Peyer's patch (tissue), 4 donors: ENCODE measurements around the gene LSR. TPM values are rescaled to one million over a fixed set of nuclear protein-coding genes. Genes with fewer than 3 reads are reported as not detected.

Experiments used
- DNase-seq, 3 donors: peaks; one replicate each; pipeline ENCODE4 v3.0.0-alpha.2; 2017 to 2019
- H3K27ac ChIP-seq, 4 donors: fragments of 200-600 bp; sonication (generic); one replicate each; pipeline ENCODE4 v1.5.1; 2016 to 2019
- H3K27me3 ChIP-seq, 2 donors: fragments of 200-600 bp; sonication (generic); one replicate each; pipeline ENCODE4 v1.5.1; 2019
- H3K36me3 ChIP-seq, 3 donors: fragments of 200-600 bp; sonication (generic); one replicate each; pipeline ENCODE4 v1.5.1; 2016 to 2019
- H3K4me1 ChIP-seq, 4 donors: fragments of 200-600 bp; sonication (generic); one replicate each; pipeline ENCODE4 v1.5.1; 2016 to 2019
- H3K4me3 ChIP-seq, 4 donors: fragments of 200-600 bp; sonication (generic); 1 replicate in 3 of 4; 2 replicates in 1 of 4; pipeline ENCODE4 v1.5.1; 2016 to 2019; ENCODE audit warnings: mild to moderate bottlenecking in 1 of 4
- H3K9me3 ChIP-seq, 4 donors: fragments of 200-600 bp; sonication (generic); one replicate each; pipeline ENCODE4 v1.5.1; 2016 to 2019; ENCODE audit warnings: mild to moderate bottlenecking in 1 of 4
- POLR2A ChIP-seq, 2 donors: fragments of 450-650 bp; IDR thresholded peaks; one replicate each; pipeline ENCODE4 v1.5.1; 2017; ENCODE audit warnings: antibody characterized with exemption in 2 of 2, mild to moderate bottlenecking in 2 of 2, moderate library complexity in 2 of 2
- total RNA-seq, 4 donors: library from RNA; depleted of rRNA; stranded (reverse); fragments of >200 nt; gene quantifications; one replicate each; pipeline ENCODE4 v1.1.0, GENCODE V29; 2016
- TF ChIP-seq, protein P1 (sequence below), 6 experiments: fragments of 450-650 bp in 4 of 6; fragments of 200-600 bp in 2 of 6; sonication (generic) in 1 of 6; IDR thresholded peaks; one replicate each; pipeline ENCODE4 v1.5.1; 2017 to 2019; ENCODE audit warnings: antibody characterized with exemption in 6 of 6, mild to moderate bottlenecking in 3 of 6, moderate library complexity in 1 of 6

LSR gene
- total RNA-seq, 4 donors from 2014 or later, result 28.9 to 214 (median 188) TPM

DNA sequence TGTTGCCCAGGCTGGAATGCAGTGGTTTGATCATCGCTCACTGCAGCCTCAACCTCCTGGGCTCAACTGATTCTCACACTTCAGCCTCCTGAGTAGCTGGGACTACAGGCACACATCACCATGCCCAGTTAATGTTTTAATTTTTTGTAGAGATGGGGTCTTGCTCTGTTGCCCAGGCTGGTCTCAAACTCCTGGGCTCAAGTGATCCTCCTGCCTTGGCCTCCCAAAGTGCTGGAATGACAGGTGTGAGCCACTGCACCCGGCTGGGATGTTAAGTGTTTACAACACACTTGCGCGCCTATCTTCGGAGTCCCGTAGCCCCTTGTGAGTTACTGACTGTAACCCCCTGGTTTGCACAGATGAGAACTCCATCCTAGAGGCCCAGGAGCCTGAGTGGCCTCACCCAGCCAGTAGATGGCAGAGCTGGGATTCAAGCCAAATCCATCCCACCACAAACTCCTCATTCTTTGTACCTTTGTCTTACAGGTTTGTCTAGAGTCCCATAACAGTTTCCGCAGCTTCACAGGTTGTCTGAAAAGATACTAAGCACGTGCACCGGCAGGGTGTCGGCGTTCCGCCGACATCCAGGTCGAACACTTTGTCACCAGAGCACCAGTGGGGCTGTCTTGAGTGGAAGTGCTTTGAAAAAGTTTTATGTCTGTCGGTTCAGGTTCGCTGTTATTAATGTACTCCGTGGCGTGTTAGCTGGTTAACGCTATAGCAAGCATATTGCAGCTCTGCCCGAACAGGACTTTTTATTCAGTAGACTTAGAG, 57.9 kb downstream of the LSR start:
- Histone ChIP-seq H3K27ac (no peak overlapping the region), H3K4me1 (no peaks in the 10 kb centered on the region), H3K27me3 (no peaks in the 10 kb centered on the region), H3K36me3 (no peaks in the 10 kb centered on the region), H3K9me3 (no peaks in the 10 kb centered on the region), H3K4me3 (no peak overlapping the region)
- TF ChIP-seq POLR2A (IDR thresholded peaks at IDR 0.05), result no peak
- TF ChIP-seq, protein P1, sequence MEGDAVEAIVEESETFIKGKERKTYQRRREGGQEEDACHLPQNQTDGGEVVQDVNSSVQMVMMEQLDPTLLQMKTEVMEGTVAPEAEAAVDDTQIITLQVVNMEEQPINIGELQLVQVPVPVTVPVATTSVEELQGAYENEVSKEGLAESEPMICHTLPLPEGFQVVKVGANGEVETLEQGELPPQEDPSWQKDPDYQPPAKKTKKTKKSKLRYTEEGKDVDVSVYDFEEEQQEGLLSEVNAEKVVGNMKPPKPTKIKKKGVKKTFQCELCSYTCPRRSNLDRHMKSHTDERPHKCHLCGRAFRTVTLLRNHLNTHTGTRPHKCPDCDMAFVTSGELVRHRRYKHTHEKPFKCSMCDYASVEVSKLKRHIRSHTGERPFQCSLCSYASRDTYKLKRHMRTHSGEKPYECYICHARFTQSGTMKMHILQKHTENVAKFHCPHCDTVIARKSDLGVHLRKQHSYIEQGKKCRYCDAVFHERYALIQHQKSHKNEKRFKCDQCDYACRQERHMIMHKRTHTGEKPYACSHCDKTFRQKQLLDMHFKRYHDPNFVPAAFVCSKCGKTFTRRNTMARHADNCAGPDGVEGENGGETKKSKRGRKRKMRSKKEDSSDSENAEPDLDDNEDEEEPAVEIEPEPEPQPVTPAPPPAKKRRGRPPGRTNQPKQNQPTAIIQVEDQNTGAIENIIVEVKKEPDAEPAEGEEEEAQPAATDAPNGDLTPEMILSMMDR (IDR thresholded peaks at IDR 0.05), result peak in 1 of 6 experiments; percentile 30
- peak in 1 of 3 donors; percentile 39 for DNase-seq

DNA sequence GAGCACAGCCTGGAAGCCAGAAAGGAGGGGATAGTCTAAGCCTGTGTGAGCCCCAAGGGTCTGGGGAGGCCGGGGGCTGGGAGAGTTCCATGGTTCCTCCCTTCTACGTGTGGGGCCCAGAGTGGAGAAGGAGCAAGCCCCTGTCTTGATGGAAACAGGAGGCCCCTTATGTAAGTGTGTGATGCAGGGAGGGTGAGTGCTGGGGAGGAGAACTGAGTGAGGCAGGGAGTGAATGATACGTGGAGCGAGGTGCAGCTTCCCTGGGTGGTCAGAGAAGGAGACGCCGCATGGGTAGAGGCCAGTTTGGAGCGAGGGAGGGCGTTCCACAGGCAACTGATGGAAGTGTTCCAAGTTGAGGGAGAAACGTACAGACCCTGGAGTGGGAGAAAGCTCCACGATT, 59.1 kb downstream of the LSR start:
- TF ChIP-seq, protein P1 (IDR thresholded peaks at IDR 0.05), result no peak
- no peak for TF ChIP-seq POLR2A (IDR thresholded peaks at IDR 0.05)
- no peak overlapping the region for H3K27ac ChIP-seq
- H3K36me3 ChIP-seq, result no peaks in the 10 kb centered on the region
- H3K27me3 ChIP-seq, result no peaks in the 10 kb centered on the region
- no peak overlapping the region for H3K4me3 ChIP-seq
- H3K9me3 ChIP-seq, result no peaks in the 10 kb centered on the region
- H3K4me1 ChIP-seq, result no peaks in the 10 kb centered on the region
- DNase-seq, result no peak

DNA sequence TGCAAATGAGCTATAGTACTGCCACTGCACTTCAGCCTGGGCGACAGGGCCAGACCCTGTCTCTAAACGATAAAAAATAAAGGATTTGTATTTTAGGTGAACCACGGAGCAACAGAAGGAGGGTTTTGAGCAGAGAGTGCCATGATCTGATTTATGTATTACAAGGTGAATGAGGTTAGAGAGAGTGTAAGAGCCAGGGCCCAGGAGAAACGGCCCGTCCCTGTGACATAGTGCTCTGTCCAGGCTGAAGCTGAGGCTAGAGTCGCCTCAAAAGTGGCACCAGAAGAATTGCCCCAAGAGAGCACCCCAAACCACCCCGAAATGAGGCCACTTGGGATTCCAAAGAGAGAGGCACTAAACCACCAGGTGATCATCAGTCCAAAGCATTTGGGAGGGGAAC, 60.1 kb downstream of the LSR start:
- TF ChIP-seq POLR2A (IDR thresholded peaks at IDR 0.05), result no peak
- TF ChIP-seq, protein P1 (IDR thresholded peaks at IDR 0.05), result no peak
- Histone ChIP-seq H3K27ac (no peak overlapping the region), H3K36me3 (no peaks in the 10 kb centered on the region), H3K4me1 (no peaks in the 10 kb centered on the region), H3K27me3 (no peaks in the 10 kb centered on the region), H3K4me3 (no peak overlapping the region), H3K9me3 (no peaks in the 10 kb centered on the region)
- no peak for DNase-seq

DNA sequence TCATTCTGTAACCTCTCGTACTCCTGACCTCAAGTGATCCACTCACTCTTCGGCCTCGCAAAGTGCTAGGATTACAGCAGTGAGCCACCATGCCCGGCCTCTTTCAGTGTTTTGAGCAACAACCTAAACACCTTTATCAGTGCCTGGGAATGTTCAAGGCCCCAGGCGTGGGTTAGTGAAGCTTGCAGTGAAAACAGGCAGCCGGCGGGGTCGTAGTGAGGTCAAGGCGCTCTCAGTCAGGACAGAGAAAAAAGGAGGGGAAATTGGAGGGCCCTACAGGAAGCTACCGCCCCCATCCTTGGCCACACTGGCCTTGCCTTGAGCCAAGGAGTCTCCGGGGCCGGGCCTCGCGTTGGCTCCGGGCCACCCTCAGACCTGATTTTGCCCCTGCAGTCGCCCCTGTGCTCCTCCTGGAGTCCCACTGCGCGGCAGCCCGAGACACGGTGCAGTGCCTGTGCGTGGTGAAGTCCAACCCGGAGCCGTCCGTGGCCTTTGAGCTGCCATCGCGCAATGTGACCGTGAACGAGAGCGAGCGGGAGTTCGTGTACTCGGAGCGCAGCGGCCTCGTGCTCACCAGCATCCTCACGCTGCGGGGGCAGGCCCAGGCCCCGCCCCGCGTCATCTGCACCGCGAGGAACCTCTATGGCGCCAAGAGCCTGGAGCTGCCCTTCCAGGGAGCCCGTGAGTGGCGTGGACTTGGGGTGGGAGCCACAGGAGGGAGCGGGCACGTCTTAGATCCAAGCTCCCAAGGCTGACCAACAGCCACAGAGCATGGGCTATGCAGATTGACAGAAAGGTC, 60.9 kb downstream of the LSR start:
- TF ChIP-seq, protein P1 (IDR thresholded peaks at IDR 0.05), result no peak
- TF ChIP-seq POLR2A (IDR thresholded peaks at IDR 0.05), result no peak
- Histone ChIP-seq H3K27me3 (no peaks in the 10 kb centered on the region), H3K4me3 (no peak overlapping the region), H3K4me1 (no peaks in the 10 kb centered on the region), H3K36me3 (no peaks in the 10 kb centered on the region), H3K27ac (peak overlapping the region in 2 of 4 donors; percentile 5 to 22), H3K9me3 (no peaks in the 10 kb centered on the region)
- DNase-seq, result no peak

DNA sequence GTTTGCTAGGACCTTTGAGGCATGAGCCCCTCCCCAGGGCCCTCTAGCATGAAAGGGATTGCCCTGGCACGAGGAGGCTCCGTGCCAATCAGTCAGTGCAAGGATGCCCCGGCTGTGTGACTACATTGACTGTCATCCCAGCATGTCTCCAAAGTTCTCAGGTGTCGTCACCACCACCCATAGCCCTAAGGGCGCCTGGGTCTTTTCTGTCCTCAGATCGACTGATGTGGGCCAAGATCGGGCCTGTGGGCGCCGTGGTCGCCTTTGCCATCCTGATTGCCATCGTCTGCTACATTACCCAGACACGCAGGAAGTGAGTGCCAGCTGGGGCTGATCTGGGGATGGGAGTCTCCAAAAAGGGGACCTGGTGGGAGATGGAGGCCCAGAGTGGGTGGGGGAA, 61.5 kb downstream of the LSR start:
- no peaks in the 10 kb centered on the region for H3K36me3 ChIP-seq
- TF ChIP-seq POLR2A (IDR thresholded peaks at IDR 0.05), result no peak
- TF ChIP-seq, protein P1 (IDR thresholded peaks at IDR 0.05), result no peak
- H3K27ac ChIP-seq, result peak overlapping the region in 1 of 4 donors; percentile 22
- no peak for DNase-seq
- no peaks in the 10 kb centered on the region for H3K4me1 ChIP-seq
- no peaks in the 10 kb centered on the region for H3K27me3 ChIP-seq
- no peaks in the 10 kb centered on the region for H3K9me3 ChIP-seq
- H3K4me3 ChIP-seq, result no peak overlapping the region
